Stomach (tissue), 9 donors: ENCODE data around the gene XAB2. TPM values are rescaled to one million over a fixed set of nuclear protein-coding genes. Genes with fewer than 3 reads are reported as not detected.

Experiments used
- DNase-seq, 2 donors: peaks; one replicate each; pipeline versions ENCODE4 v3.0.0 to v3.0.0-alpha.2; 2013 to 2019
- H3K27ac ChIP-seq, 5 donors: fragments of 200-600 bp in 4 of 5; sonication (generic) in 4 of 5; one replicate each; pipeline ENCODE4 v1.5.1; 2013 to 2019; ENCODE audit warnings: mild to moderate bottlenecking in 1 of 5, moderate library complexity in 1 of 5
- H3K27me3 ChIP-seq, 3 donors: fragments of 200-600 bp; sonication (generic); one replicate each; pipeline ENCODE4 v1.5.1; 2017 to 2019; ENCODE audit warnings: mixed run types in 1 of 3
- H3K36me3 ChIP-seq, 4 donors: fragments of 200-600 bp; sonication (generic); 1 replicate in 3 of 4; 2 replicates in 1 of 4; pipeline ENCODE4 v1.5.1; 2016 to 2019
- H3K4me1 ChIP-seq, 4 donors: fragments of 200-600 bp; sonication (generic); one replicate each; pipeline ENCODE4 v1.5.1; 2016 to 2019
- H3K4me3 ChIP-seq, 4 donors: fragments of 200-600 bp; sonication (generic) in 3 of 4; one replicate each; pipeline ENCODE4 v1.5.1; 2016 to 2019; ENCODE audit warnings: mild to moderate bottlenecking in 1 of 4
- H3K9me3 ChIP-seq, 4 donors: fragments of 200-600 bp; sonication (generic); one replicate each; pipeline ENCODE4 v1.5.1; 2016 to 2019
- CTCF ChIP-seq, 7 experiments: fragments of 450-650 bp in 4 of 7; fragments of 200-600 bp in 3 of 7; sonication (generic) in 3 of 7; IDR thresholded peaks; one replicate each; pipeline ENCODE4 v1.5.1; 2016 to 2019; ENCODE audit warnings: antibody characterized with exemption in 7 of 7, control low read depth in 2 of 7, mild to moderate bottlenecking in 1 of 7
- EP300 ChIP-seq: sonication (generic); formaldehyde crosslinking; IDR thresholded peaks from one replicate; pipeline ENCODE4 v1.6.1; 2017; ENCODE audit warnings: antibody characterized with exemption
- POLR2A ChIP-seq, 4 donors: fragments of 450-650 bp; IDR thresholded peaks; one replicate each; pipeline ENCODE4 v1.6.1; 2016; ENCODE audit warnings: antibody characterized with exemption in 4 of 4, control low read depth in 2 of 4, mild to moderate bottlenecking in 1 of 4, moderate library complexity in 1 of 4
- POLR2AphosphoS5 ChIP-seq, 3 donors: sonication (generic); formaldehyde crosslinking; IDR thresholded peaks; one replicate each; pipeline ENCODE4 v1.6.1; 2016; ENCODE audit warnings: antibody characterized with exemption in 3 of 3
- WGBS, 5 donors: extraction: QIAGEN DNeasy Blood & Tissue Kit in 3 of 5; methylation state at CpG; one replicate each; pipeline versions ENCODE4 v1.1.5 to v1.1.7; 2013 to 2018; 5-methylcytosine and 5-hydroxymethylcytosine counted together
- intact Hi-C: fragments of 100-400 bp; cut with DNase I; formaldehyde crosslinking; loops from one replicate; pipeline ENCODE4 v1.15.1; 2023; ENCODE audit warnings: low total_unique reads
- polyA plus RNA-seq, 3 donors: library from polyadenylated mRNA; stranded (reverse); fragments of 200-250 nt; gene quantifications; one replicate each; pipeline ENCODE4 v1.2.3, GENCODE V29; 2013
- total RNA-seq, 5 donors: library from RNA; depleted of rRNA; stranded (reverse); fragments of >200 nt; gene quantifications; one replicate each; pipeline versions ENCODE4 v1.1.0 to v1.2.3, GENCODE V29; 2014 to 2016
- donor health status: healthy with polysubstance abuse.
- donor health status: Bipolar disorder and iron deficiency.
- donor health status: healthy.

Gene XAB2
- total and polyA plus RNA-seq, 8 donors: 24.6 to 106 (median 48.4) TPM

- H3K36me3 ChIP-seq: peaks cover 0 to 34% (median 30%) of the 10 kb centered on the region in 4 donors
Measured at GRCh38 chr19:7648265-7649014, 19.1 kb upstream of the XAB2 start.

GRCh38 chr19:7647156-7647555 is 17.8 kb upstream of the XAB2 start:
- TF ChIP-seq POLR2A (IDR thresholded peaks at IDR 0.05) (no peak), CTCF (IDR thresholded peaks at IDR 0.05) (no peak), EP300 (no peak), POLR2AphosphoS5 (IDR thresholded peaks at IDR 0.05) (no peak)
- H3K4me3 ChIP-seq: no peak overlapping the region
- no peak for DNase-seq
- no peaks in the 10 kb centered on the region for H3K9me3 ChIP-seq
- H3K4me1 ChIP-seq: peaks cover 0 to 25% (median 5%) of the 10 kb centered on the region in 4 donors
- peaks cover 0 to 45% (median 39%) of the 10 kb centered on the region in 4 donors for H3K36me3 ChIP-seq
- peaks cover 0 to 51% (median 0%) of the 10 kb centered on the region in 3 donors for H3K27me3 ChIP-seq
- 85 to 95% (median 92%) methylated on average over 21 to 26 of the region's 26 CpGs for WGBS, 5 donors
- intact Hi-C loops: no loop called here
- H3K27ac ChIP-seq: no peak overlapping the region

More at GRCh38 chr19:7648265-7649014, 19.1 kb upstream of the XAB2 start:
- H3K4me3 ChIP-seq: no peak overlapping the region
- peaks cover 0 to 40% (median 0%) of the 10 kb centered on the region in 3 donors for H3K27me3 ChIP-seq
- H3K27ac ChIP-seq: no peak overlapping the region
- H3K4me1 ChIP-seq: peaks cover 0 to 31% (median 14%) of the 10 kb centered on the region in 4 donors
- 67 to 85% (median 76%) methylated on average over 15 of the region's 15 CpGs for WGBS, 5 donors
- TF ChIP-seq CTCF (IDR thresholded peaks at IDR 0.05) (no peak), POLR2AphosphoS5 (IDR thresholded peaks at IDR 0.05) (no peak), EP300 (no peak), POLR2A (IDR thresholded peaks at IDR 0.05) (no peak)
- no peak for DNase-seq
- H3K9me3 ChIP-seq: no peaks in the 10 kb centered on the region
- intact Hi-C loops: no loop called here

- Histone ChIP-seq H3K27ac (no peak overlapping the region), H3K27me3 (peaks cover 0 to 52% (median 0%) of the 10 kb centered on the region in 3 donors), H3K4me1 (peaks cover 0 to 17% (median 0%) of the 10 kb centered on the region in 4 donors), H3K4me3 (no peak overlapping the region), H3K9me3 (no peaks in the 10 kb centered on the region), H3K36me3 (peaks cover 0 to 53% (median 42%) of the 10 kb centered on the region in 4 donors)
- WGBS, 5 donors: 69 to 90% (median 87%) methylated on average over 8 of the region's 8 CpGs
- TF ChIP-seq EP300 (no peak), POLR2AphosphoS5 (IDR thresholded peaks at IDR 0.05) (no peak), POLR2A (IDR thresholded peaks at IDR 0.05) (no peak), CTCF (IDR thresholded peaks at IDR 0.05) (no peak)
- intact Hi-C loops: no loop called here
- DNase-seq: no peak
Measured at GRCh38 chr19:7646426-7646700, 17.0 kb upstream of the XAB2 start.

DNA sequence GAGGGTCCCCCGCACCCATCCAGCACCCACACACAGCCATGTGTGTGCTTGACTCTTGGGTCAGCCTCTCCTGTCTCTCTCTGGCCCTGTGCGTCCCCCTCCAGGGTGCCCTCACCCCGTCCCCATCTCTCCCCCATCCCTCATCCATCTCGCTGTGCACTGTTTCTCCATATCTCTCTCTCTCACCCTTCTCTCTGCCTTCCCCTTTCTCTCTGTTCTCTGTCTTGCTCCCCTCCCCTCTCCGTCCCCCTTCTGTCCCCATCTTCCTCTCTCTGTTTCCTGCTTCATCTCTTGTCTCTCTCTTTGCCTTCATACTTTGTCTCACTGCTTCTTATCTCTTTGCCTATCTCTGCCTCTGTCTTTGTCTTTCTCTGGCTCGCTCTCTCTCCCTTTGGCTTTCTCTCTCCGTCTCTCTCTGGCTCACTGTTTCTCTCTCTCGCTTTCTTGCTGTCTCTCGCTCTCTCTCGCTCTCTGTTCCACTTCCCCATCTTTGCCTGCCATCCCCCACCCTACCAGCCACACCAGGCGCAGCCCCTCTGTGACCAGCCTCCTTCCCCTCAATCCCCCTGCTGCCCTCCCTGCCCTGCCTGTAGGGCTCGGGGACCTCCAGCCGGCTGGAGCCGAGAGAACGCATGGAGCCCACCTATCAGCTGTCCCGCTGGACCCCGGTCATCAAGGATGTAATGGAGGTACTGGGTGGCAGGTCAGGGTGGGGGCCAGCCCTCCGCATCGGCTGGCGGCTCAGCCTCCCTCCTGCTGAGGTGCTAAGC is 16.5 kb upstream of the XAB2 start:
- Histone ChIP-seq H3K27ac (no peak overlapping the region), H3K4me1 (peaks cover 0 to 17% (median 0%) of the 10 kb centered on the region in 4 donors), H3K4me3 (no peak overlapping the region), H3K27me3 (peaks cover 0 to 47% (median 0%) of the 10 kb centered on the region in 3 donors), H3K9me3 (no peaks in the 10 kb centered on the region), H3K36me3 (peaks cover 0 to 56% (median 45%) of the 10 kb centered on the region in 4 donors)
- TF ChIP-seq CTCF (IDR thresholded peaks at IDR 0.05) (no peak), POLR2A (IDR thresholded peaks at IDR 0.05) (no peak), POLR2AphosphoS5 (IDR thresholded peaks at IDR 0.05) (no peak)
- no peak for DNase-seq
- intact Hi-C loops: no loop called here
- 65 to 80% (median 76%) methylated on average over 19 to 20 of the region's 20 CpGs for WGBS, 5 donors
